Calu3 (cell line): ENCODE results near the gene DPAGT1. TPM values are rescaled to one million over a fixed set of nuclear protein-coding genes. Genes with fewer than 3 reads are reported as not detected.

Experiments
- BruUV-seq: library from RNA; stranded (reverse); fragments of 400-500 nt; replicated peaks from 2 replicates; lab custom pipeline; 2021; lab: Mats Ljungman, UMichigan
- CTCF ChIA-PET: fragments of 300-600 bp; sonication (Branson Sonifier 250); formaldehyde crosslinking; loops from one replicate; lab custom pipeline; 2022; ENCODE audit warnings: antibody characterized with exemption; lab: Charles Lee
- DNase-seq: peaks from one replicate; pipeline ENCODE4 v3.0.0; 2022
- H3K27ac Mint-ChIP-seq: one replicate; pipeline ENCODE4 v1.8.0; 2022; ENCODE audit warnings: mixed read lengths; ENCODE audit not compliant: unreplicated experiment
- H3K27me3 Mint-ChIP-seq: one replicate; pipeline ENCODE4 v1.8.0; 2022; ENCODE audit warnings: mixed read lengths; ENCODE audit not compliant: unreplicated experiment
- H3K36me3 Mint-ChIP-seq: one replicate; pipeline ENCODE4 v1.8.0; 2022; ENCODE audit warnings: mild to moderate bottlenecking, moderate library complexity, mixed read lengths; ENCODE audit not compliant: insufficient read depth, unreplicated experiment
- H3K4me1 Mint-ChIP-seq: one replicate; pipeline ENCODE4 v1.8.0; 2022; ENCODE audit warnings: mild to moderate bottlenecking, low read depth, mixed read lengths; ENCODE audit not compliant: unreplicated experiment
- H3K4me3 Mint-ChIP-seq: one replicate; pipeline ENCODE4 v1.8.0; 2022; ENCODE audit warnings: mild to moderate bottlenecking, low read depth, moderate library complexity, mixed read lengths; ENCODE audit not compliant: unreplicated experiment
- H3K9me3 Mint-ChIP-seq: one replicate; pipeline ENCODE4 v1.8.0; 2022; ENCODE audit warnings: low read depth, mixed read lengths; ENCODE audit not compliant: unreplicated experiment
- intact Hi-C: fragments of 100-400 bp; cut with micrococcal nuclease; formaldehyde crosslinking; loops from one replicate; pipeline ENCODE4 v1.10.0; 2022; ENCODE audit not compliant: unreplicated experiment
- total RNA-seq: library from RNA; stranded (reverse); gene quantifications from 2 replicates; pipeline ENCODE4 v1.2.3, GENCODE V29; 2022
- TF ChIP-seq, protein P1 (sequence below): fragments of 200-600 bp; IDR thresholded peaks from one replicate; pipeline ENCODE4 v1.8.0; 2022; ENCODE audit warnings: antibody characterized with exemption; ENCODE audit not compliant: unreplicated experiment

Gene DPAGT1
- total RNA-seq, 1 experiment from 2014 or later: 47.6 TPM

DNA sequence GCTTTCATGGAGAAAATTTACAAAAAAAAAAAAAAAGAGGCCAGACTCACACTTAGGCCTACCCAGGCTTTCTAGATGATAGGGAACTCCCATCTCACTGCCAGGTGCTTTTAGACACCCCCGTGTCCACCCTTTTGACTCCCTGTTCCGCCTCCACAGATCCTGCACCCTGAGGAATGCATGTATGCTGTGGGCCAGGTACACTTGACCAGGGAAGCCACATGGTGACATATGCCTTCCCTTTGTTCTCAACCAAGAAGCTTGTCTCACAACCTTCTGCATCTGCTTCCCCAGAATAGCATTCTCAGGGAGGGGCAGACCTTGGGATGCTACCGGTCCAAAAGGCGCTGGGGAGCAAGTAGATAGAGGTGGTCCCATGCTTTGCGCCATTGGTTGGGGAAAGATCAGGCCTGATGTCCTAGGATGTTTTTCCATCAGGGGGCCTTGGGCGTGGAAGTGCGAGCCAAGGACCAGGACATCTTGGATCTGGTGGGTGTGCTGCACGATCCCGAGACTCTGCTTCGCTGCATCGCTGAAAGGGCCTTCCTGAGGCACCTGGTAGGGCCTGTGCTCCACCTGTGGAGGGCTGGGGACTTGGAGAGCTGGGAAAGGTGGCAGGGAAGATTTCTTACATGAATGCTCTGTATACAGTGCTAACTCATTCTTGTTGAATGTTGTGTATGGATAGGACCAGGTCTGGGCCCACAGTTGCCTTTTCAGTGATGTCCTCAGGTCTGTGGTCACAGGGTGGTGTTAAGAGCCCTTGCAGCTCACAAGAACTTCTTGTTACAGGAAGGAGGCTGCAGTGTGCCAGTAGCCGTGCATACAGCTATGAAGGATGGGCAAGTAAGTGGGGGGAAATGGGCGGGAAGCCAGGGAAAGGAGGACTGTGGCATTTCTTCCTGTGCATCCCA, 9.4 kb downstream of the DPAGT1 start:
- Mint-ChIP-seq H3K4me3 (peak overlapping the region; percentile 91), H3K27me3 (no peaks in the 10 kb centered on the region), H3K4me1 (no peaks in the 10 kb centered on the region), H3K27ac (no peak overlapping the region), H3K36me3 (peaks cover 43% of the 10 kb centered on the region), H3K9me3 (no peaks in the 10 kb centered on the region)
- CTCF ChIA-PET: no interaction called here
- intact Hi-C loops: no loop called here
- BruUV-seq: no TSS peak
- TF ChIP-seq, protein P1, sequence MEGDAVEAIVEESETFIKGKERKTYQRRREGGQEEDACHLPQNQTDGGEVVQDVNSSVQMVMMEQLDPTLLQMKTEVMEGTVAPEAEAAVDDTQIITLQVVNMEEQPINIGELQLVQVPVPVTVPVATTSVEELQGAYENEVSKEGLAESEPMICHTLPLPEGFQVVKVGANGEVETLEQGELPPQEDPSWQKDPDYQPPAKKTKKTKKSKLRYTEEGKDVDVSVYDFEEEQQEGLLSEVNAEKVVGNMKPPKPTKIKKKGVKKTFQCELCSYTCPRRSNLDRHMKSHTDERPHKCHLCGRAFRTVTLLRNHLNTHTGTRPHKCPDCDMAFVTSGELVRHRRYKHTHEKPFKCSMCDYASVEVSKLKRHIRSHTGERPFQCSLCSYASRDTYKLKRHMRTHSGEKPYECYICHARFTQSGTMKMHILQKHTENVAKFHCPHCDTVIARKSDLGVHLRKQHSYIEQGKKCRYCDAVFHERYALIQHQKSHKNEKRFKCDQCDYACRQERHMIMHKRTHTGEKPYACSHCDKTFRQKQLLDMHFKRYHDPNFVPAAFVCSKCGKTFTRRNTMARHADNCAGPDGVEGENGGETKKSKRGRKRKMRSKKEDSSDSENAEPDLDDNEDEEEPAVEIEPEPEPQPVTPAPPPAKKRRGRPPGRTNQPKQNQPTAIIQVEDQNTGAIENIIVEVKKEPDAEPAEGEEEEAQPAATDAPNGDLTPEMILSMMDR: no peak
- DNase-seq: no peak

DNA sequence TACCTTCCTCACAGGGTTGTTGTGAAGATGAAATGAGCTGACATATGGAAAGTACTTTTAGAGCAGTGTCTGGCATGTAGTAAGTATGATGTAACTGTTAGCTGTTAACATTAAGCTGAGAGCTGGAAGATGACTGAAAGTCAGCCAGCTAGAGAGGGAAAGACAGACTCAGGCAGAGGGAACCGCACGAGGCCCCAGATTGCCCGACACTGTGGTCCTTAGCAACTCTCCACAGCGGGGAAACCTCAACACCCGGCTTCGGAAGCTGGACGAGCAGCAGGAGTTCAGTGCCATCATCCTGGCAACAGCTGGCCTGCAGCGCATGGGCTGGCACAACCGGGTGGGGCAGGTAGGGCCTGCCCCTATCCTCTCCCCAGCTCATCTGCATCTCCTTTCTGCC, 10.5 kb downstream of the DPAGT1 start:
- Mint-ChIP-seq H3K27me3 (no peaks in the 10 kb centered on the region), H3K36me3 (peaks cover 41% of the 10 kb centered on the region), H3K9me3 (no peaks in the 10 kb centered on the region), H3K4me1 (no peaks in the 10 kb centered on the region), H3K4me3 (no peak overlapping the region), H3K27ac (no peak overlapping the region)
- CTCF ChIA-PET: interaction anchor here (0.5 kb wide), 1 partner anchor 25 kb away, joined by 3 read pairs; no protein-coding TSS in a partner anchor
- intact Hi-C loops: no loop called here
- TF ChIP-seq, protein P1: no peak
- no TSS peak for BruUV-seq
- no peak for DNase-seq

DNA sequence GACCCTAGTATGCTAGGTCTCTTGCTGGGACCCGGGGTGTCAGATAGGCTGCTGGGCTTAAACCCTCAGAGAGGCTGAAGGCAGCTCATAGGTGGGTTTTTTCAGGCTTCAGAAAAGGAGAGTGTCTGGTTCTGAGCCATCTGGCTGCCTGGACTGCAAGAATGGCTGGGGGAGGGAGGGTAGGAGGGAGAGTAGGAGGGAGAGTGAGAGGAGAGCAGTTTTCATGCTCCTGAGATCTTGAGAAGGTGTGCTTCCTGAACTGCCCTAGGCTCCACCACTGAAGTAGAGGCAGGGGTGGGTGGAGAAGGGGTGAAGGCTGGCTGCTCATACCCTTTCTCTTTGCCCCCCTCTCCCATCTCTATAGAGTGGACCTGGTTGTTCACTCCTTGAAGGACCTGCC, 12.3 kb downstream of the DPAGT1 start:
- TF ChIP-seq, protein P1: no peak
- Mint-ChIP-seq H3K27ac (no peak overlapping the region), H3K9me3 (no peaks in the 10 kb centered on the region), H3K27me3 (no peaks in the 10 kb centered on the region), H3K36me3 (peaks cover 37% of the 10 kb centered on the region), H3K4me3 (no peak overlapping the region), H3K4me1 (no peaks in the 10 kb centered on the region)
- DNase-seq: no peak
- intact Hi-C loops: no loop called here
- no TSS peak for BruUV-seq
- CTCF ChIA-PET: no interaction called here

DNA sequence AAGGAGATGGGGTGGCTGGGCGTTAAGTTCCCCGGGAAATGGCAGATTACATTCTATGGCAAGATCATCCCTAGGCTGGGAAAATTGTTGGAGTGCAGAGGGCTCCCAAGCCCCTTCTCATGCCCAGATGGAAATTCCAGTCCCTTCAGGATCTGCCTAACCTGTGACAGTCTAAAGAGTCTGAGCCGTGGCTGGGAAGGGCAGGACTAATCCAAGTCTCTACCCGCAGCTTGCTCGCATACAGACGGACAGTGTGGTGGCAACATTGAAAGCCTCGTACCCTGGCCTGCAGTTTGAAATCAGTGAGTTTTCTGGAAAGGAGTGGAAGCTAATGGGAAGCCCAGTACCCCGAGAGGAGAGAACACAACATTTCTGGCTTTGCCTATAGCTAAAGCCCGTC, 13.2 kb downstream of the DPAGT1 start:
- H3K27ac Mint-ChIP-seq: no peak overlapping the region

More for the DNA sequence above, 13.2 kb downstream of the DPAGT1 start:
- no peaks in the 10 kb centered on the region for H3K4me1 Mint-ChIP-seq
- no TSS peak for BruUV-seq
- peaks cover 27% of the 10 kb centered on the region for H3K36me3 Mint-ChIP-seq
- H3K4me3 Mint-ChIP-seq: no peak overlapping the region
- no peaks in the 10 kb centered on the region for H3K27me3 Mint-ChIP-seq
- TF ChIP-seq, protein P1: no peak
- DNase-seq: no peak
- intact Hi-C loops: no loop called here
- CTCF ChIA-PET: no interaction called here
- no peaks in the 10 kb centered on the region for H3K9me3 Mint-ChIP-seq
